HG02840 (cell line): ENCODE results near the gene PCARE.

Source experiments
- ATAC-seq: cut with Tn5 transposase; IDR thresholded peaks from one replicate; pipeline ENCODE4 v1.9.1; 2021; ENCODE audit warnings: mild to moderate bottlenecking, moderate library complexity, moderate number of reproducible peaks; ENCODE audit not compliant: unreplicated experiment, low FRiP score

Gene PCARE

DNA sequence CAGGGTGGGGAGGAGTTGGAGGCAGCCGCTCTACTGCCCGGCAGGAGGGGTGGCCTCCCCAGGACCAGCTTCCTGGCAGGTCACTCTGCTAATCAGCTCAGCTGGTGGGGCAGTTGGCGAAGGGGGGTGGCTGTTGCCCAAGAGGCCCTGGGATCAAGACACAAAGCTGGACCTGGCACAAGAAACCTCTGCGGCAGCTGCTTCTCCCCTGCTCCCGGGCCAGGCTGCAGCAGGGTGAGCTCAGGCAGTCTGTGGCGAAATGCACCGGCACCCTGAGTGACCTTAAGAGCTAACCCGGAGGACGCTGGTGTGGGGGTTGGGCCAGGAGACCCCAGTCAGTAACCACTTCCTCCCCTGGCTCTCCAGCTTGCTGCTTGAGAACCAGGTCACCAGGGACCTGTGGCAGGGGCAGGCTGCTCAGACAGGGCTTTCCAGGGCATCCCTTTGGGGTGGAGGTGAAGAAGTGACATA lies 62.1 kb downstream of the PCARE start:
- no peak for ATAC-seq
